EH (cell line): ENCODE results near the gene ANAPC5.
A peak's percentile ranks its signal among the peaks of the same experiment; 100 is the strongest.
"Not testable (repeated sequence)": the region's sequence is repeated elsewhere in the genome, so short reads cannot be mapped to it uniquely, and the experiment has no call there.

Experiments
- DNase-seq: peaks from one replicate; pipeline ENCODE4 v3.0.0-alpha.2; 2015; ENCODE audit warnings: low read depth

ANAPC5 gene

GRCh38 chr12:121310231-121310630 is 42.0 kb downstream of the ANAPC5 start:
- not testable (repeated sequence) for DNase-seq

DNA sequence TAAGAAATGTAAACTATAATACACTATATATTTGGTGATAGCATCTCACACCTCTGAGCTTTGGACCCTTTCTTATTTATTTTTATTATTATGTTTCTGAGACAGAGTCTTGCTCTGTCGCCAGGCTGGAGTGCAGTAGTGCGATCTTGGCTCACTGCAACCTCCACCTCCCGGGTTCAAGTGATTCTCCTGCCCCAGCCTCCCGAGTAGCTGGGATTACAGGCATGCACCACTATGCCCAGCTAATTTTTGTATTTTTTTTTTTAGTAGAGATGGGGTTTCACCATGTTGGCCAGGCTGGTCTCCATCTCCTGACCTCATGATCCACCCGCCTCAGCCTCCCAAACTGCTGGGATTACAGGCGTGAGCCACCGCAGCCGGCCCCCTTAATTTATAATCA is 44.8 kb downstream of the ANAPC5 start:
- DNase-seq = not testable (repeated sequence)

DNA sequence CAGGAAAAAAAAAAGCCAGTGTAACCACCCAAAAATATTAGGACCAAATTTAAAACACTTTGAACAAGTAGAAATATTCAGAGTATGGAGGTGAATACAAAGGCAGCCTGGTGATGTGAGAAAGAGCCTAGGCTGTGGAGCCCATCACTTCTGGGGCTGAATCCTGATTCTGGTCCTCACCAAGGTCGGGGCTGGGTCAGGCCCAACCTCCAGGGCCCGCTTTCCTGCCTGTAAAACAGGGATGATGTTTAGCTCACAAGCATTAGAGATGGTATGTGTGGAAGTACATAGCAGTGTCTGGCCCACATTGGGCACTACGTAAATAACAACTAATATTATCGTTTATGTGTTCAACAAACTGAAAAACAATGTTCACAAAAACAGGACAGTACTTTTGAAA is 47.9 kb downstream of the ANAPC5 start:
- DNase-seq = no peak

GRCh38 chr12:121301876-121302275 is 50.3 kb downstream of the ANAPC5 start:
- DNase-seq = no peak

GRCh38 chr12:121300083-121300819 is 52.0 kb downstream of the ANAPC5 start:
- DNase-seq = no peak

GRCh38 chr12:121299662-121300061 is 52.5 kb downstream of the ANAPC5 start:
- no peak for DNase-seq

DNA sequence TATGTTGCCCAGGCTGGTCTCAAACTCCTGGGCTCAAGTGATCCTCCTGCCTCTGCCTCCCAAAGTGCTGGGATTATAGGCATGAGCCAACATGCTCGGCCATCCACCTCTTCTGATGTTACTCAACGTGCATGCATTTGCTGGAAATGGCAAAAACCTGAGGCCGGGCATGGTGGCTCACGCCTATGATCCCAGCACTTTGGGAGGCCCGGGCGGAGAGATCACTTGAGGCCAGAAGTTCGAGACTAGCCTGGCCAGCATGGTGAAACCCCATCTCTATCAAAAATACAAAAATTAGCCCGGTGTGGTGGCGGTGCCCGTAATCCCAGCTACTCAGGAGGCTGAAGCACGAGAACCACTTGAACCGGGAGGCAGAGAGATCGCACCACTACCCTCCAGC is 53.8 kb downstream of the ANAPC5 start:
- not testable (repeated sequence) for DNase-seq

- peak; percentile 55 for DNase-seq
These were observed 54.7 kb downstream of the ANAPC5 start for GRCh38 chr12:121297435-121297991.

DNA sequence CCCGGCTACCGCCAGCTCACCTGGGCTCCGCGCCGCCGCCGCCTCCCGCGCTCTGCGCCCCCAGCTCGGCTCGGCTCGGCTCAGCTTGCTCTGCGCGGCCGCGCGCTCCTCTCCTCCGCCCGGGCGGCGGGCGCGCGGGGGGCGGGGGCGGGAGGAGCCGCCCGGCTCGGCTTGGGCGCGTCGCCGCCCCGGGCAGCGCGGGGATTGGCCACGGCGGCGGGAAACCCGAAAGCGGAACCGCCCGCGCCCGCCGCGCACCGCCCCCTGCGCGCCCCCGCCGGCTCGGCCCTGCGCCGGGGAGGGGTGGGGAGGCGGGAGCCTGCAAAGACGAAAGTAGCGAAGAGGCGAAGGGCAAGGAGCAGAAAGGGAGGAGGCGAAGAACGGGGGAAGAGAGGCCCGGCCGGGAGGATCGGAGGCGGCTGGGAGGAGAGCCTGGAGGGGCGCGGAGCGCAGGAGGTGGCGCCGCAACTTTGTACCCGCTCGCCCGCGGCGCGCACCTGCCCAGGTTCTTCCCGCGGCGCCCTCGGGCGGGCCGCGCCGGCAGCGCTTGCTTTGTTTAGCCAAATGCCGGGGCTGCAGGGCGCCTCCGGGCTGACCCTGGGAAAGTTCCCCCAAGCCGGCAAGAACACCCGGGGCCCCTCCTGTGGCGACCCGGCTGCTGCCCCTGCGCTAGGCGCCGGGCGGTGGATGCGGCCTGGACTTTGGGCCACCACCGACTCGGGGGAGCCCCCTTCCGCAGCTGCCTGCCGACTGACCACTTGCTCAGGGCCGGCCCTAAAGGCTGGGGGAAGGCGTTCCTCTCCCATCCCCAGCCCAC is 55.4 kb downstream of the ANAPC5 start, which contains the start of gene CAMKK2:
Gene CAMKK2 (minus strand): TSS at position 92 of the 817 bp plus-strand sequence. CDS start 22,183 bp downstream, outside the sequence.
- peak; percentile 85 for DNase-seq

- DNase-seq = peak; percentile 27
These were observed 56.2 kb downstream of the ANAPC5 start for GRCh38 chr12:121295746-121296617.

- DNase-seq = no peak
These were observed 57.0 kb downstream of the ANAPC5 start for GRCh38 chr12:121295116-121295745.

GRCh38 chr12:121294151-121294889 is 57.9 kb downstream of the ANAPC5 start:
- DNase-seq = no peak

DNA sequence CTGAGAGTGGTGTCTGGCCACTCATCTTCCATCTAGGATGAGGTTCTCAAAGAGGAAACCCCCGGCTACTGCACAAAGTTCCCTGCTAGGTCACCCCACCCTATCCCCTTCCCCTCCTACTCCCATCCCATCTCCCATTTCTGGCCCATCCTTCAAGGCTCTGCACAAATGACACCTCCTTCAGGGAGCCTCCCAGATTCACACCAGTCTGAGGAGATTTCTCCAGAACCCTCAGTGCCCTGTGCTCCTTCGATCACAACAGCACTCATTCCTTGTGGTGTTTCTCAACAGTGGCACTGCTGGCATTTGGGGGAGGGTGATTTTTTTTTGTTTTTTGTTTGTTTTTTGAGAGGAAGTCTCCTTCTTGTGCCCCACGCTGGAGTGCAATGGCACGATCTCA is 58.6 kb downstream of the ANAPC5 start:
- DNase-seq = no peak

- no peak for DNase-seq
These were observed 61.8 kb downstream of the ANAPC5 start for GRCh38 chr12:121290410-121290809.

DNA sequence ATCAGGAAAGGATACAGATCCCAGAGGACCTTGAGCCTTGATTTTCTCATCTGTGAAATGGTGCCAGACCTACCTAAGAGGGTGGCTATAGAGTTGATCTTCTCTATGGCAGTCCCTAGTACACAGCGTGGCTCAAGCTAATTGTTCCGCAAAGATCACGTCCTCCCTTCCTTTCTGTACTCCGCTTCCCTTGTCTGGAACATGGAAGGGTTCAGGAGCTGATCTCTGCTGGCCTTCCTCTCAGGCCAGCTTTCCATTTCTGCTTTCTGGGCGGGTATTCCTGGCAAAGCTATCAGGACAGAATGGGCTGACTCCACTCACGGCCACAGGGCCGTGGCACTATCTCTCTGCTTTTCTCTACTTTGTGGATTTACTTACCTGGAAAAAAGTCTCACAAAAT is 62.2 kb downstream of the ANAPC5 start:
- DNase-seq = no peak

GRCh38 chr12:121288986-121289385 is 63.2 kb downstream of the ANAPC5 start:
- no peak for DNase-seq

DNA sequence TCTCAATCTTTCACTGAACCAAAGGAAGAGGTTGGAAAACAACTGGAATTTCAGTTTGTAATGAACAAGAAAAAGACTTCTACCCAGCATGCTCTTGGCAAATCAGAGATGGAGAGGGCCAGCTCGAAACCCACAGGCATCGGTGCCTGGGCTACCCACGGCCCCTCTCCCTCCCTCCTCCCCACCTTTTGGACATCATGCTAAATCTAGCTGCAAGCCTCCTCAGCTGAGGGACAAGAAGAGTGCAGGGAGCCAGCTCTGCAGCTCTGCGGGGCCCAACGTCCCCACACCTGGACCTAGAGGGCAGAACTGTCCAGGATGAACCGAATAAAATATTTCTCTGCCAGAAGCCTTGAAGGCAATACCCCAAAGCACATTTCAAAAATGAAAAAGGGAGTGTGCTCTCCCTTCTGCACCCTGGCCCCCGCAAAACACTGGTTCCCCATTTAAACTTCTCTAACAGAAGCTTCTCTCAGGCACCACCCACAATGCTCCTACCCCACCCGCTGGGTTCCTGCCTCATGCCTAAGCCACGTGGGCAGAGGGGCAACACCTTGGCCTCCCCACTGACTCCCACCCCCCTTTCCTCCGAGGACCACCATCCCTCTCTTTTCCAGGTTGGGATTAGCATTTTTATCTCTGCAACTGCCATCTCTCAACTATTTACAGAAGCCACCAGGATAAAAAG is 63.9 kb downstream of the ANAPC5 start:
- no peak for DNase-seq

DNA sequence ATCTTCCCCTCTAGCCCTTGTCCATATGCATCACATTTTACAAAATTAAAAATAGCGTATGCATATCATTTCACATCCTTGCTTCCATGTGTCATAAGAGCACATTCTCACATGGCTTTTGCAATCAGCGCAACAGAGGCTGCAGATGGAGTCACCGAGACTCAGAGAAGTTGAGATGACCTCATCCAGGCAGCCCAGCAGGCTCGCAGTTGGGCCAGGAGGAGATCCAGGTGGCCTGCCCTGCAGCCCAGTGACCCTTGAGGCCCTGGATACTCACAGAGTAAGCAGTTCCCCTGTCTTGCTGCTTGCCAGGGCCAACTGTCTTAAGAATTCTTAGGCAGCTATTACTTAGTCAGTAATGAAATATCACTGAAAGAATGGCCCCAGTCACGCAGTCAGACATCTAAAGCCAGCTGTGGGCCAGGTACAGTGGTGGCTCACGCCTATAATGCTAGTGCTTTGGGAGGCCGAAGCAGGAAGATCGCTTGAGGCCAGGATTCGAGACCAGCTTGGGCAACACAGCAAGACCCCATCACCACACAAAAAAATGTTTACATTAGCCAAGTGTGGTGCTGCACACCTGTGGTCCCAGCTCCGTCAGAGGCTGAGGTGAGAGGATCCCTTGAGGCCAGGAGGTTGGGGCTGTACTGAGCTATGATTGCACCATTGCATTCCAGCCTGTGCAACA is 64.8 kb downstream of the ANAPC5 start:
- DNase-seq = peak; percentile 34

- no peak for DNase-seq
These were observed 66.4 kb downstream of the ANAPC5 start for GRCh38 chr12:121285856-121286255.
